GM18520 (cell line): ENCODE results near the gene SLC34A3.
"Not testable (repeated sequence)": the region's sequence is repeated elsewhere in the genome, so short reads cannot be mapped to it uniquely, and the experiment has no call there.

Experiments used
- ATAC-seq: cut with Tn5 transposase; IDR thresholded peaks from one replicate; pipeline ENCODE4 v1.9.1; 2021; ENCODE audit not compliant: unreplicated experiment

Gene SLC34A3

DNA sequence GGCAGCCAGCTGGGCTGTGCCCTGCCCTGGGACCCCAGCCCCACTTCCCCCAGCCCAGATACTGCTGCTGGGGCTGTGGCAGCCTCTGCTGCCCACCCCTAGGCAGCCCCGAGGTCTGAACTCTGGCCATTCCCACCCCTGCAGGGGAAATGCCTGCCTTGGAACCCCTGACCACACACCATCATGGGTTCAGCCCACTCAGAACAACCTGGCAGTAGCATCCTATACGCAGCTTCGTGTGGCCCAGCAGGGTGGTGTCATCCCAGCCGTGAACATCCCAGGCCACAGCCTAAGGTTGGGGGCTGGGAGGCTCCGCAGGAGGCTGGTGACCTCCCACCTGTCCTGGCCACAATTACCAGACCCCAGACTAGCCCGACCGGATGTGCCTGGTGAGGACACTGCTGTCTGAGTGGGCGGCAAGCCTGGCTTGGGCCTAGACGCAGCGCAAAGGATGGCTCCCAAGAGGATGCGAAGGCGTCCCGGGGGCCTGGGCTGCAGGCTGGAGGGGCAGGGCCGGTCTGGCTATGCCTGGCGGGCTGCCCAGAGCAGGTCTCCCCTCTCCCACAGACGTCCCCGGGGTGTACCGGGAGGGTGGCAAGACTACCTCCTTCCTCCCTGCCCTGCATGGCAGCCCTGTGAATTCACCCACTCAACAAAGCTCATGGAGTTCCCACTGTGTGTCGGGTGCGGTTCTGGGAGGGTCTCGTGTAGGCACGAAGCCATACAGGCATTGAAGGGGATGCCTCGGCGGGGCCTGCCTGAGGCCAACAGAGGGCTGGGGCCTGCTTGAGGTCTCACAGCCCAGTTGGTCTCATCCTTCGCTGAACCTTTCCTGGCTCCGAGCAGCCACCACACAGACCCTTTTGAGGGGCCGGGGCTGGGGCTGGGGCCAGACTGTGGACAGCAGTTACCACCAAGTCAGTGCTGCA lies 1.5 kb upstream of the SLC34A3 start:
- ATAC-seq: no peak

DNA sequence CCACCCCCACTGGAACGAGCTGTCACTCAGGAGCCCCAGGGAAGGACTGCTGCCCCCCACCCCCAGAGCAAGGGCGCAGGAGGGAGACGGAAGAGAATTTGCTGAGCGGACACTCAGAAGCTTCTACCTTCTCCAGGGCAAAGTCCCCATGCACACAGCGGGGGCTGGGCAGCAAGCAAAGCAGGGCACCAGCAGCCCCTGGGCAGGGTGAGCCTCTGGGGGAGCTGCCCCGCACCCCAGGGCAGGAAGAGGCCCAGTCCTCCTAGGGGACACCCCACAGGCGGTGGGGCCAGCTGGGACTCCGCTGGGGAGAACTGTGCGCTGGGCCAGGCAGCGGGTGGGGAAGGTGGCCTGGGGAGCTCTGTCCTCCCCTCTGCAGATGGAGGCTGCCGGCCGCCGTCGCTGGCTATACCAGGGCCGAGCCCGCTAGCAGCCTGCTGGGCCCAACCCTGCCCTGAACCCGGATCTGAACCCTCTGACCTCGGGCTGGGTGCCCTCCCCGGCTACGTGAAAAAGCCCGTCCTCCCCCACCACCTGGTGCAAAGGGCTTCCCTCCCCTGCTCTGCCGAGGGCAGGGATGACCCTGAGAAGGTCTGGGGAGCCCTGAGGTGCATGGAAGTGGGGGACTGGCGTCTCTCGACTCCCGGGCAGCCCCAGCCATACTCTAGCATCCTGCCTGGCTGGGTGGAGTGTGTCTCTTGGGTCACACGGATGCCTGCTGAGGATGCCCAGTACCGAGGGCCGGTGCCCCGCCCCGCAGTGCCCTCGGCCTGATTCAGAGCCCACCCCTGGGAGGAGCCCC lies 597 bp upstream of the SLC34A3 start:
- ATAC-seq: no peak

DNA sequence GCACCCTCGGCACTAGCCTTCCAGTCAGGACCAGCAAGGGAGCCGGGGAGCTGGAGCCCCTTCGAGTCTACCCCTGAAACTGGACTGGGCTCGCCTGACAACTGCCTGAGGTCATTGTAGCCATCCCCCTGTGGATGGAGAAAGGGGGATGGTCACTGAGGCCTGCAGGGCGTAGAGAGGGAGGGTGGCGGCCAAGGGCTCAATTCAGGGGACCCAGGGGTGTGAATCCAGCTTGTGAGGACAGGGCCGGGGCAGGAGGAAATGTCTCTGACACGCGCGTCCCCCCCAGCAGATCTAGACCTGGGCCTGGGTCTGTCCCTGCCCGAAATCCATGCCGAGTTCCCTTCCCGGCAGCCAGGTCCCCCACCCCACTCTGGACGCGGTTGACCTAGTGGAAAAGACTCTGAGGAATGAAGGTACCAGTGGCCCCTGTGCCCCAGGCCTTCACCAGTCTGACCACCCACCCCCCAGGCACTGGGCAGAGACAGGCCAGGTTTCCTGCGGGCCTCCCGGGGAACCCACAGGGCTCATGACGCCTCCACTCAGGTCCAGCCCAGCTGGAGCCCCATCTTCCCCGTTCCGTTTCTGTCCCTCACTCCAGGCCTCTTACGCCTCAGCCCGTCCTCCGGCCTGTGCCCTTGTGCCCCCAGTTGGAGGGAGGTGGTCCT lies 805 bp downstream of the SLC34A3 start:
- no peak for ATAC-seq

DNA sequence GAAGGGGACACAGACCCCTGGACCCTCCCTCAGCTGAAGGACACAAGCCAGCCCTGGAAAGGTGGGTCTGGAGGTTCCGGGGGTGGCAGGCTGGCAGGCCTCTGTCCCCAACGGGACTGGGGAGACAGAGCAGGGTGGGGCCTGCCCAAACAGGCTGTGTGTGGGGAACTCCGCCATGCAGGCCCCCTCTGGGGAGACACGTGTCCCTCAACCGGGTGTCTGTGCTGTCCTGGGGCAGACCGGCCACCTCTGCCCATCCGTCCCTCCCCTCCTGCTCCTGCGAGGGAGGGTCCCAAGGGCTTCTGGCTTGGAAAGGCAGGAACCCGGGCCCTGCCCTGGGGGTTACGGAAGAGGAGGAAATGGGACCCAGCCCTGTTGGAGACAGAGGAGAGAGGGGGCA lies 1.4 kb downstream of the SLC34A3 start:
- ATAC-seq: no peak

DNA sequence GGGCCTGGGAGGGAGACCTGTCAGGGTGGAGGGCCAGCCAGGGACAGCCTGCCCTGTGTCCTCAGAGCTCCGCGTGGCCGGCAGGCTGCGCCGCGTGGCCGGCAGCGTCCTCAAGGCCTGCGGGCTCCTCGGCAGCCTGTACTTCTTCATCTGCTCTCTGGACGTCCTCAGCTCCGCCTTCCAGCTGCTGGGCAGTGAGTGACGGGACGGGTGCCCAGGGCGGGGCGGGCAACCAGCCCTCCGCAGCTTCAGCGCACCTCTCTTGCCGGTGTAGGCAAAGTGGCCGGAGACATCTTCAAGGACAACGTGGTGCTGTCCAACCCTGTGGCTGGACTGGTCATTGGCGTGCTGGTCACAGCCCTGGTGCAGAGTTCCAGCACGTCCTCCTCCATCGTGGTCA lies 1.8 kb downstream of the SLC34A3 start:
- no peak for ATAC-seq

DNA sequence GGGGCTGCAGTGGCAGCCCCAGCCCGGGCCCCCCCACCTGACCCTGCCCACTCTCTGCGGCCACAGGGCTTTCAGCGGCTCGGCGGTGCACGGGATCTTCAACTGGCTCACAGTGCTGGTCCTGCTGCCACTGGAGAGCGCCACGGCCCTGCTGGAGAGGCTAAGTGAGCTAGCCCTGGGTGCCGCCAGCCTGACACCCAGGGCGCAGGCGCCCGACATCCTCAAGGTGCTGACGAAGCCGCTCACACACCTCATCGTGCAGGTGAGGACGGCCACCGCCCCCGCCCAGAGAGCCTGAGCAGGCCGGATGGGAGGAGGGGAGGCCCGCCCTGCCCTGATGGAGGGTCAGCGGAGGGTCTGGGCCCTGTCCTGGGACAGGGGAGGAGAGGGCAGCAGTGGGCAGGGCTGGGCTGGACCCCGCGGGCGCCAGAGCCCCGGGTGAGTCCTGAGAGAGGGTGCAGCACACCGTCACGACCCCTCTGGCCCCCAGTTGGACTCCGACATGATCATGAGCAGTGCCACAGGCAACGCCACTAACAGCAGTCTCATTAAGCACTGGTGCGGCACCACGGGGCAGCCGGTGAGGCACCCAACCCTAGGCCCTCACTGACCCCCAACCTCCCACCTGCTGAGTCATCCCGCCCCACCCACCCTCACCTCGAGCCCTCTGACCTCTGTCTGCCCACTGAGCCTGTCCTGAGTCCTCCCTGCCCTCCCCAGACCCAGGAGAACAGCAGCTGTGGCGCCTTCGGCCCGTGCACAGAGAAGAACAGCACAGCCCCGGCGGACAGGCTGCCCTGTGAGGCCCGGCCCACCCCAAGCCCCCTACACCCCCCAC lies 2.7 kb downstream of the SLC34A3 start:
- ATAC-seq: no peak

DNA sequence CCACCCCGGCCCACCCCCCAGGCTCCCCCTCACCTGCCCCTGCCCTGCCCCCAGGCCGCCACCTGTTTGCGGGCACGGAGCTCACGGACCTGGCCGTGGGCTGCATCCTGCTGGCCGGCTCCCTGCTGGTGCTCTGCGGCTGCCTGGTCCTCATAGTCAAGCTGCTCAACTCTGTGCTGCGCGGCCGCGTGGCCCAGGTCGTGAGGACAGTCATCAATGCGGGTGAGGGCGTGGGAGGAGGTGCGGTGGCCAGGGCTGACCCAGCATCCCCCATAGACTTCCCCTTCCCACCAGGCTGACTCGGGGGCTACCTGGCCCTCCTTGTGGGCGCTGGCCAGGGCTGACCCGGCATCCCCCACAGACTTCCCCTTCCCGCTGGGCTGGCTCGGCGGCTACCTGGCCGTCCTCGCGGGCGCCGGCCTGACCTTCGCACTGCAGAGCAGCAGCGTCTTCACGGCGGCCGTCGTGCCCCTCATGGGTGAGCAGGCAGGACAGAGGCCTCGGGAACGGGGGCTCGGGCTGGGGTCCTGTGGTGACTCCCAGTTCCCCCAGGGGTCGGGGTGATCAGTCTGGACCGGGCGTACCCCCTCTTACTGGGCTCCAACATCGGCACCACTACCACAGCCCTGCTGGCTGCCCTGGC lies 3.5 kb downstream of the SLC34A3 start:
- no peak for ATAC-seq

DNA sequence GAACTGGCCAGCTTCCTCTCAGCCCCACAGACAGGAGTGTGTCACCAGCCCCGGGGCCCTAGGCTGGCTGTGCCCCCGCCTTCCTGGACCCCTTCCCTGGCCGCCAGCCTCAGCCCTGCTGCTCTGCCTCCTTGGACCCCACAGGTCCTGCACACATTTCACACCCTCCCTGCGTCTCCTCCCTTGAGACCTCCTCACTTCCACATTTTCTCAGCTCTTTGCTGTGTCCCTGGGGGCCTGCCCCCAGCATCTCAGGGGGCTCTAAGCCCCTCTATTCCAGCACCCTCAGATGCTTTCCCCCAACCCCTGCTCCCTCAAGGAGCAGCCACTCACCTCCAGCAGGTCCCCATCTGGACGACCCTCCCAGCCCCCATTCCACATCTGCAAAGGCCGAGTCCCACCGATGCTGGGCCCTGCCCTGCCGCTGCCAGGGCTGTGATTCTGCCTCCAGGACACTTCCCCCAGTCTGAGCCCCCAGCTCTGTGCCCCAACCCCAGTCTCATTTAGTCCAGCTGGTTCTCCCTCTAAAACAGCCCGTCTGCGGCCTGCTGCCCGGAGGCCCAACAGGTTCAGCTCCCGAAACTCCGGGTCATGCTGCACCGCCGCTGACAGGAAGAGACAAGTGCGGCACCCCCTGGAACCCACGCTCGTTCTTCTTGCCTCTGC lies 4.2 kb downstream of the SLC34A3 start:
- no peak for ATAC-seq

DNA sequence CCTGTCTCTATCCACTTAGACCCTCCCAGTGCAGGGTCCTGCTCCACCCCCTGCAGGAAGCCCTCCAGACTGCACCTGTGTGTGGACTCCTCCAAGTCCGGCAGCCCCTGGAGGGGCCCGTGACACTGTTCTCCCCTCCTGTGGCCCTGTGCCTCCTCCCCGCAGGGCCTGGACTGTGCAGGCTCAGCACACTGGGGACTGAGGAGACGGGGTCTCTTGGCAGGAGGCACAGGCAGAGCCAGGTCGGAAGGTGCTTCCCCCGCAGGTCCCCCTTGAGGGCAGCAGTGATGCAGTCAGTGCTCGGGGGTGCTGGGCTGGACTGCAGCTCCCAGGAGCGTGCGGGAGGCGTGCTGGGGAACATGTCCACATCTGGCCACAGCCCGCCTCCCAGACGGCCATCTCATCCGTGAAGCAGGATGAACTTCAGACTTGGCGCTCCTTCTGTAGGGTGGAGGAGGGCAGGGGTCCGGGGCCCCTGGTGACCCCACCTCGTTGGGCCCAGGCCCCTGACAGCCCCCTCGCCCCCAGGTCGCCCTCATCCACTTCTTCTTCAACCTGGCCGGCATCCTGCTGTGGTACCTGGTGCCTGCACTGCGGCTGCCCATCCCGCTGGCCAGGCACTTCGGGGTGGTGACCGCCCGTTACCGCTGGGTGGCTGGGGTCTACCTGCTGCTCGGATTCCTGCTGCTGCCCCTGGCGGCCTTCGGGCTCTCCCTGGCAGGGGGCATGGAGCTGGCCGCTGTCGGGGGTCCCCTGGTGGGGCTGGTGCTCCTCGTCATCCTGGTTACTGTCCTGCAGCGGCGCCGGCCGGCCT lies 4.9 kb downstream of the SLC34A3 start:
- ATAC-seq: no peak

DNA sequence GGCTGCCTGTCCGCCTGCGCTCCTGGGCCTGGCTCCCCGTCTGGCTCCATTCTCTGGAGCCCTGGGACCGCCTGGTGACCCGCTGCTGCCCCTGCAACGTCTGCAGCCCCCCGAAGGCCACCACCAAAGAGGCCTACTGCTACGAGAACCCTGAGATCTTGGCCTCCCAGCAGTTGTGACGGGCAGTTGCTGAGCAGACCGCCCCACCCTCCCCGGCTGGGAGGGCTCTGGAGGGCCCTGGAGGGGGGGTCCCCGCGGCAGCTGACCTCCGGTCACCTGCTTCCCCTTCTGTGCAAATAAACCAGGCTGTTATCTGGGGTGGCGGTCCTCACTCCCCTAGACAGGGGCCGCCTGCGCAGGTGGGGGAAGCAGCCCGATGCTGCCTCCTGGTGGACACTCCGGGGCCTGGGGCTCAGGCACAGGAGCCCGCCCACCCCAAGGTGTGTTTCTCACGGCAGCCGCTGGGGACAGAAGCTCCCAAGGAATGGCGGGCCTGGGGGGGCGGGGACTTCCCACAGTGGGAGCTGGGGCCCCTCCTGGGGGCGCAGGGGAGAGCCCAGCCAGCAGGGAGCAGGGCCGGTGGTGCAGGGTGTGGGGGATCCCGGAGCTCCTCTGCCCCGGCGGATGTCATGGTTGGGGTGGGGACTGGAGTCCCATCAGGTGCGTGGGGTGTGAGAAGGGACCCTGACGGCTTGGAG lies 5.7 kb downstream of the SLC34A3 start:
- no peak for ATAC-seq

DNA sequence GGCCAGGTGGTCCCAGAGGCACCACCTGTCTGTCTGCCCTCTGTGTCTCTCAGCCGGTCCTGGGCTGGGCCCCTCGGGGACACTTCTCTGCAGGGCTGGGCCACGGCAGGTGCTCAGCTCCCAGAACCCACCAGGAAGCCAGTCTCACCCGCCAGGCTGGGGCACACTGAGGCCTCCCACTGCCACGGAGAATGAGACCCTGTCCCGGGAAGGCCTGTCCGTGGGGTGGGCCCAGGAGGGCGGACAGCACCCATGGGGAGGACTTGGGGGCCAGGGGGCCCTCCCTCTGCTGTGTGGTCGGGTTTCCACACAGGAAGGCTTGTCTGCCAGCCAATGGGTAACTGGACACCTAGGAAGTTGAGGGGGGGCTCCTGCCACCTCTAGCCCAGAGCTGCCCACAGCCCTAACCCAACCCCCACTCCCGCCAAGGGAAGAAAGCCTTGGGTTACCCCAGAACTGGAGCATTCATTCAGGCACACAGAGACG lies 6.3 kb downstream of the SLC34A3 start:
- ATAC-seq: no peak

DNA sequence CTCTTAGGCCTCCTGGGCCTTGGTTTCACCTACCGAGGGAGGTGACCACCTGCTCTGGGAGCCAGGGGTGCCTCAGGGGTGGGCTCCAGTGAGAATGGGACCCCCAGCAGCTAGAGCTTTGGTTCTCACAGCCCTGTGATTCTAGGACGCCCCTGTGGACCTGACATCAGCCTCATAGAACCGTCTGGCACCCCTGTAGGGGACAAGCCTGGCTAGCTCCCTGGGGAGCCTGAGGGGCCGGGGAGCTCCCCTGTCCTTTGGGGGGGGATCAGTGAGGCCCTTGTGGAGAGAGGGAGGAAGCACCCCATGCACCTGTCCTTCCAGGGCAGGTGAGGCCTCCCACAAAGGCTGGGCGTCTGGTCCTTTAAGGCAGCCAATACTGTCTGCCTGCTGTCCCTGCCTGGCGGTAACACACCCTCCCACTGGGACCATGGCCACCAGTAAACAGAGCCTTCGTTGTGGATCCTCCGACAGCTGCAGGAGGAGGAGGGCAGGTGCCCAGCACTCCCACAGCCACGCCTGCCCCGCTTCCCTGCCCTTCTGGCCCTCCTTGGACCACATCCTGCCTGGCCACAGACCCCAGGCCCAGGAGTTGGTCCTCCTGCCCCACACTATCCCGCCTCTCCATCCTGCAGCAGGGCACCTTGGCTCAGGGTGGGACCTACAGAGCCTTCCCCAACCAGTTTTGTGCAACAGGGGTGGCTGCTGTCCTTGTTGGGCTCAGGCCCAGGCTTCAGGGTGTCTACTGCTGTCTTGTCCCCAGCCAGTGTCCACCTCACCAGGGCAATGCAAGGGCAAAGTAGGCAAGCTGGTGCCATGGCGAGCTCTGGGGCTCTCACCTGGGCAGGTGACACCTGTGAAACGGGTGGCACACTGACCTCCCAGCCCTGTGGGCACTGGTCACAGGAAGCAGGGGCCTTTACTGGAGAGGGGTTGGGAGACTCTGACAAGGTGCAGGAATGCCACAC lies 7.3 kb downstream of the SLC34A3 start:
- no peak for ATAC-seq

DNA sequence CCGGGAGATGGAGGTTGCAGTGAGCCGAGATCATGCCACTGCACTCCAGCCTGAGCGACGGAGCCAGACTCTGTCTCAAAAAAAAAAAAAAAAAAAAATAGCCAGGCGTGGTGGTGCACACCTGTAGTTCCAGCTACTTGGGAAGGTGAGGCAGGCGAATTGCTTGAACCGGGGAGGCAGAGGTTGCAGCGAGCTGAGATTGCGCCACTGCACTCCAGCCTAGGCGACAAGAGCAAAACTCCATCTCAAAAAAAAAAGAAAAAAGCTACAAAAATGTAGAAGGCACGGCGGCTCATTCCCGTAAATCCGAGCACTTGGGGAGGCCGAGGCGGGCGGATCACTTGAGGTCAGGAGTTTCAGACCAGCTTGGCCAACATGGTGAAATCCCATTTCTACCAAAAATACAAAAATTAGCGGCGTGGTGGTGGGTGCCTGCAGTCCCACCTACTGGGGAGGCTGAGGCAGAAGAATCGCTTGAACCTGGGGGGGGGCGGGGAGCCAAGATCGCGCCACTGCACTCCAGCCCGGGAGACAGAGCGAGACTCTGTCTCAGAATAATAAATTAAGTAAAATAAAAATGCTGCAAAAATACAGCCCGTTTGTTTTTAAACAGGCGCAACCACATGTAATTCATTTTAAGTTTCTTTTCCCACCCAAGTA lies 9.0 kb downstream of the SLC34A3 start:
- ATAC-seq: not testable (repeated sequence)

DNA sequence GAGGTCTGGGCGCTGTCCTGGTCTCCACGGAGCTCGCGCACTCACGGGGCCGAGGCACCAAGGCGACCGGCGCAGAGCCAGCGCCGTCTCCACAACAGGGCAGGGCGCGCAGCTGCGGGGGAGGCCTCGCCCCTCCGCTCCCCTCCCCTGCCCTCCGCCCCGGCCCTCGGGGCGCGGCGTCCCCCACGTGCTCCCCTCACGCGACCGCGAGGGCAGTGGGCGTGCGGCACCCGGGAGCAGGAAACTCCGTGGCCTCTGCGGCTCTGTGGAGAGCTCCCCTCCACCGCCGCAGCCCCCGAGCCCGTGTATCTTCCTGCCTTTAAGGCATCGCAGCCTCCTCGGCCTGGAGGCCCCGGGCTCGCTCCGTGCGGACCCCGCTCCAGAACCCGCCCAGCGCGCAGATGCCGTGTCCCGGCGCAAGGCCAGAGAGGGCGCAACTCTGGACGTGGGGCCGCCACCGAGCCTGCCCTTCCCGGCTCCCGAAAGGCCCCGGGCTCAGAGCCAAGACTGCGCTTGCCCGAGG lies 9.7 kb downstream of the SLC34A3 start:
- peak; percentile 2 for ATAC-seq

DNA sequence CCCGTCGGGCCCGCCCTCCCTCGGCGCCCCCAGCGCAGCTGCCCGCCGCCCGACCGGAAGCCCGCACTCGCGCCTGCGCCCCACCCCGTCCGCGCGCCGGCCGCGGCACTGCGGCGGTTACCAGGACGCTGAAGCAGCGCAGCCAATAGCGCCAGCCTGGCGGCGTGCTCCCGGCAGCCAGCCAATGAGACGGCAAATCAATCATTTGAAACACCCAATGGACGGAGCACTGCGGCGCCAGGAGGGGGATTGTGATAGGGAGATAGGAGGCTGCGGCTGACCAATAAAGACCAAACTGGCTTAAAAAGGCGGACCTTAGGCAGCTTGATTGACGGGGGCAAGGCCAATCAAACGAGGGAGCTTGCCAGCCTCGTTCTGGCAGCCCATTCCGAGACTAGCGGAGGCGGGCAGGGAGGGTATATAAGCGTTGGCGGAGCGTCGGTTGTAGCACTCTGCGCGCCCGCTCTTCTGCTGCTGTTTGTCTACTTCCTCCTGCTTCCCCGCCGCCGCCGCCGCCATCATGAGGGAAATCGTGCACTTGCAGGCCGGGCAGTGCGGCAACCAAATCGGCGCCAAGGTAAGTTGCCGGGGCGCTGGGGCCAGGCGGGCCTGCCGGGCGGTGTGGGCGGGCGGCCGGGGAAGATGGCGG lies 10.3 kb downstream of the SLC34A3 start, which contains the start of gene TUBB4B:
Gene TUBB4B, plus strand, starts transcription at position 447 of the 649 bp plus-strand sequence. Its CDS starts 74 bp downstream, at position 521.
- peak; percentile 70 for ATAC-seq
